Neural progenitor cell (in vitro differentiated cells): Measurements from ENCODE around the gene GPX6. TPM values are rescaled to one million over a fixed set of nuclear protein-coding genes. Genes with fewer than 3 reads are reported as not detected.

Experiments
- DNase-seq: peaks from one replicate; pipeline ENCODE4 v3.0.0-alpha.2; 2016; ENCODE audit warnings: low spot score
- H2AFZ ChIP-seq: fragments of 200-600 bp; sonication (generic); replicated peaks from 2 replicates; pipeline ENCODE4 v1.6.1; 2016; ENCODE audit warnings: antibody characterized with exemption
- H3F3A ChIP-seq: fragments of 200-600 bp; sonication (generic); 2 replicates; pipeline ENCODE4 v1.6.1; 2016; ENCODE audit warnings: antibody characterized with exemption, low read depth
- H3K27ac ChIP-seq: fragments of 200-600 bp; sonication (generic); 2 replicates; pipeline ENCODE4 v1.5.1; 2016; ENCODE audit warnings: mild to moderate bottlenecking
- H3K27me3 ChIP-seq: fragments of 200-600 bp; sonication (generic); 2 replicates; pipeline ENCODE4 v1.6.1; 2016; ENCODE audit warnings: mild to moderate bottlenecking, moderate library complexity
- H3K36me3 ChIP-seq: fragments of 200-600 bp; sonication (generic); 2 replicates; pipeline ENCODE4 v1.5.1; 2016
- H3K4me1 ChIP-seq: fragments of 200-600 bp; sonication (generic); 2 replicates; pipeline ENCODE4 v1.6.1; 2016; ENCODE audit warnings: mixed run types
- H3K4me2 ChIP-seq: fragments of 200-600 bp; sonication (generic); 2 replicates; pipeline ENCODE4 v1.6.1; 2016
- H3K4me3 ChIP-seq: fragments of 200-600 bp; sonication (generic); 2 replicates; pipeline ENCODE4 v1.5.1; 2016
- H3K79me2 ChIP-seq: fragments of 200-600 bp; sonication (generic); 2 replicates; pipeline ENCODE4 v1.6.1; 2016; ENCODE audit warnings: low read depth
- H3K9ac ChIP-seq: fragments of 200-600 bp; sonication (generic); 2 replicates; pipeline ENCODE4 v1.6.1; 2016
- H3K9me3 ChIP-seq: fragments of 200-600 bp; sonication (generic); 2 replicates; pipeline ENCODE4 v1.5.1; 2016; ENCODE audit warnings: low read depth
- H4K20me1 ChIP-seq: fragments of 200-600 bp; sonication (generic); 2 replicates; pipeline ENCODE4 v1.6.1; 2016; ENCODE audit warnings: low read depth
- H3K27ac Mint-ChIP-seq: 3 replicates; pipeline ENCODE4 v1.8.0; 2021; ENCODE audit warnings: mixed read lengths
- H3K27me3 Mint-ChIP-seq: 2 replicates; pipeline ENCODE4 v1.8.0; 2022; ENCODE audit warnings: low read depth, mild to moderate bottlenecking, inconsistent platforms, moderate library complexity, mixed read lengths; ENCODE audit not compliant: insufficient read depth
- H3K36me3 Mint-ChIP-seq: 3 replicates; pipeline ENCODE4 v1.8.0; 2021; ENCODE audit warnings: mixed read lengths
- H3K4me1 Mint-ChIP-seq: 3 replicates; pipeline ENCODE4 v1.8.0; 2021; ENCODE audit warnings: mixed read lengths
- H3K4me3 Mint-ChIP-seq: 3 replicates; pipeline ENCODE4 v1.8.0; 2021; ENCODE audit warnings: mild to moderate bottlenecking, moderate library complexity, mixed read lengths
- H3K9me3 Mint-ChIP-seq: 3 replicates; pipeline ENCODE4 v1.8.0; 2020; ENCODE audit warnings: mixed read lengths
- EZH2 ChIP-seq: fragments of 200-600 bp; sonication (generic); IDR thresholded peaks from 2 replicates; pipeline ENCODE4 v1.6.1; 2017; ENCODE audit warnings: antibody characterized with exemption, mild to moderate bottlenecking, moderate library complexity
- EZH2phosphoT487 ChIP-seq: fragments of 200-600 bp; sonication (generic); IDR thresholded peaks from 2 replicates; pipeline ENCODE4 v1.6.1; 2017; ENCODE audit warnings: antibody characterized with exemption
- total RNA-seq: library from RNA; depleted of rRNA; stranded (reverse); fragments of >200 nt; gene quantifications from 2 replicates; pipeline ENCODE4 v1.2.3, GENCODE V29; 2015; ENCODE audit warnings: low replicate concordance
- TF ChIP-seq, protein P1 (sequence below): fragments of 200-600 bp; sonication (generic); IDR thresholded peaks from 2 replicates; pipeline ENCODE4 v1.5.1; 2017; ENCODE audit warnings: antibody characterized with exemption, mild to moderate bottlenecking

The GPX6 gene
- total RNA-seq, 1 donor from 2014 or later, result not detected

DNA sequence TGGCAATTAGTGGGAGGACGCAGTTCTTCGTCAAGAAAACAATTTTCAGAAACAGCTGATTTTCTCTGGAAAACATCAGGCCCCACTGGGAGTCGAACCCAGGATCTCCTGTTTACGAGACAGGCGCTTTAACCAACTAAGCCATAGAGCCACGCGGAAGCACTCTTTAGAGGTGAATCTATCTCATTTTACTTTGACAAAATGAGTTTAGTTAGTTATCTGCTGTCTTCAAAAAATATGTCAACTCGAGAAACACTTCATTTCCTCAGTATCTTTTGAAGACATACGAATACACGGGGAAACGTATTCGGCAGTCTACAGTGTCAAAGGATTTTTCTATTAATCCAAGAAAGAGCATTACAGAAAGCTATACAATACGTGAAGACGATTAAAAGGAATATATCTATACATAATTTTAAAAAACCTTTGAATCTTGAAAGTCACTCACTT lies 26.7 kb downstream of the GPX6 start:
- H3K4me3 Mint-ChIP-seq, result peak overlapping the region; percentile 87
- no peaks in the 10 kb centered on the region for H3K36me3 Mint-ChIP-seq
- H3K9ac ChIP-seq, result no peak overlapping the region
- H3K27ac Mint-ChIP-seq, result peak overlapping the region; percentile 72
- peaks cover 8% of the 10 kb centered on the region for H3K27me3 Mint-ChIP-seq
- no peak overlapping the region for H3K27ac ChIP-seq
- peaks cover 4% of the 10 kb centered on the region for H3K4me1 ChIP-seq
- H3K79me2 ChIP-seq, result no peaks in the 10 kb centered on the region
- TF ChIP-seq, protein P1, sequence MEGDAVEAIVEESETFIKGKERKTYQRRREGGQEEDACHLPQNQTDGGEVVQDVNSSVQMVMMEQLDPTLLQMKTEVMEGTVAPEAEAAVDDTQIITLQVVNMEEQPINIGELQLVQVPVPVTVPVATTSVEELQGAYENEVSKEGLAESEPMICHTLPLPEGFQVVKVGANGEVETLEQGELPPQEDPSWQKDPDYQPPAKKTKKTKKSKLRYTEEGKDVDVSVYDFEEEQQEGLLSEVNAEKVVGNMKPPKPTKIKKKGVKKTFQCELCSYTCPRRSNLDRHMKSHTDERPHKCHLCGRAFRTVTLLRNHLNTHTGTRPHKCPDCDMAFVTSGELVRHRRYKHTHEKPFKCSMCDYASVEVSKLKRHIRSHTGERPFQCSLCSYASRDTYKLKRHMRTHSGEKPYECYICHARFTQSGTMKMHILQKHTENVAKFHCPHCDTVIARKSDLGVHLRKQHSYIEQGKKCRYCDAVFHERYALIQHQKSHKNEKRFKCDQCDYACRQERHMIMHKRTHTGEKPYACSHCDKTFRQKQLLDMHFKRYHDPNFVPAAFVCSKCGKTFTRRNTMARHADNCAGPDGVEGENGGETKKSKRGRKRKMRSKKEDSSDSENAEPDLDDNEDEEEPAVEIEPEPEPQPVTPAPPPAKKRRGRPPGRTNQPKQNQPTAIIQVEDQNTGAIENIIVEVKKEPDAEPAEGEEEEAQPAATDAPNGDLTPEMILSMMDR, result no peak
- no peak for TF ChIP-seq EZH2
- no peak for TF ChIP-seq EZH2phosphoT487
- no peaks in the 10 kb centered on the region for H3K9me3 ChIP-seq
- DNase-seq, result peak; percentile 70
- no peaks in the 10 kb centered on the region for H3K27me3 ChIP-seq
- peaks cover 29% of the 10 kb centered on the region for H3K4me1 Mint-ChIP-seq
- peak overlapping the region; percentile 71 for H2AFZ ChIP-seq
- no peaks in the 10 kb centered on the region for H3K9me3 Mint-ChIP-seq
- peak overlapping the region; percentile 83 for H3K4me2 ChIP-seq
- no peaks in the 10 kb centered on the region for H4K20me1 ChIP-seq
- H3K4me3 ChIP-seq, result peak overlapping the region; percentile 65
- peaks cover 7% of the 10 kb centered on the region for H3F3A ChIP-seq
- no peaks in the 10 kb centered on the region for H3K36me3 ChIP-seq

DNA sequence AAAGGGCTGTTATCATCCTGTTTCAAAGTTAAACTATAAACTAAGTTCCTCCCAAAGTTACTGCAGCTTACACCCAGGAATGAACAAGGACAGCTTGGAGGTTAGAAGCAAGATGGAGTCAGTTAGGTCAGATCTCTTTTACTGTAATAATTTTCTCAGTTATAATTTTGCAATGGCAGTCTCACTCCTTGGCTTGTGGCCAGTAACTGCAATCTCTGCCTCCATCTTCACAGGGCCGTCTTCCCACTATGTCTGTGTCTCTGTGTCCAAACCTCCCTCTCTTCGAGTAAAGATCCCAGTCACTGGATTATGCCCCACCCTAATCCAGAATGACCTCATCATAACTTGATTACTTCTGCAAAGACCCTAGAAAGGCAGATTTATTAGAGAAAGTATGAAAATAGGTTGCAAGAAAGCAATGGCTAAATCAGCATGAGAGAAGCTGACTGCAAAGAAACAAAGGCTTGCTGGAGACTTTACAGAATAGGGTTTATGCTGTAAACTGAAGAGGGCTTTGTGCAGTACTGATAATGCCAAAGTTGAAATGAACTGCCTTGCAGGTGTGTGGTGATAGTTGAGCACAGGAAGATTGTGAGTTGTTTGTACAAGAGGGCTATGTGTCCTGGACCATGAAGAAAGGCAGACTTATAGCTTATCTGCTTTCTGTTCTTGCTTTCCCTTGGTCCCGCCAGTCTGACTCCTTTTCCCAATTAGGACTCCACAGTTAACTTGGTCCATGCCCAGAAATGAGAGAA lies 28.4 kb downstream of the GPX6 start:
- Histone ChIP-seq H2AFZ (no peak overlapping the region), H4K20me1 (no peaks in the 10 kb centered on the region), H3K4me3 (no peak overlapping the region), H3K27me3 (peaks cover 13% of the 10 kb centered on the region), H3K27ac (no peak overlapping the region), H3K9me3 (no peaks in the 10 kb centered on the region), H3K4me1 (no peaks in the 10 kb centered on the region), H3K9ac (no peak overlapping the region), H3K36me3 (no peaks in the 10 kb centered on the region), H3K79me2 (no peaks in the 10 kb centered on the region), H3K4me2 (no peak overlapping the region), H3F3A (peaks cover 7% of the 10 kb centered on the region)
- peaks cover 22% of the 10 kb centered on the region for H3K4me1 Mint-ChIP-seq
- TF ChIP-seq, protein P1, result no peak
- TF ChIP-seq EZH2phosphoT487 (no peak), EZH2 (no peak)
- H3K36me3 Mint-ChIP-seq, result no peaks in the 10 kb centered on the region
- DNase-seq, result no peak
- H3K4me3 Mint-ChIP-seq, result no peak overlapping the region
- no peak overlapping the region for H3K27ac Mint-ChIP-seq
- H3K9me3 Mint-ChIP-seq, result no peaks in the 10 kb centered on the region
- peaks cover 8% of the 10 kb centered on the region for H3K27me3 Mint-ChIP-seq

DNA sequence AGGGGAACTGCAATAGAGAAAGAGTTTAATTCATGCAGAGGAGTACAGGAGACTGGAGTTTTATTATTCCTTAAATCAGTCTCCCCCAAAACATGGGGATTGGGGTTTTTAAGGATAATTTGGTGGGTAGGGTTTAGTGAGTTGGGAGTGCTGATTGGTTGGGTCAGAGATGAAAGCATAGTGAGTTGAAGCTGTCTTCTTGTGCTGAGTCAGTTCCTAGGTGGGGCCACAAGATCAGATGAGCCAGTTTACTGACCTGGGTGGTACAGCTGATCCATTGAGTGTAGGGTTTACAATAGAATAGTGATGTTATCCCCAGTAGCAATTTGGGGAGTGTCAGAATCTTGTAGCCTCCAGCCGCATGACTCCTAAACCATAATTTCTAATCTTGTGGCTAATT lies 29.1 kb downstream of the GPX6 start:
- no peaks in the 10 kb centered on the region for H3K36me3 Mint-ChIP-seq
- peaks cover 8% of the 10 kb centered on the region for H3K27me3 Mint-ChIP-seq
- Histone ChIP-seq H3K27ac (no peak overlapping the region), H3K4me2 (no peak overlapping the region), H3K27me3 (peaks cover 19% of the 10 kb centered on the region), H3K4me1 (no peaks in the 10 kb centered on the region), H3K9ac (no peak overlapping the region), H3K4me3 (no peak overlapping the region), H3F3A (peaks cover 7% of the 10 kb centered on the region), H3K9me3 (no peaks in the 10 kb centered on the region), H3K79me2 (no peaks in the 10 kb centered on the region), H2AFZ (no peak overlapping the region), H4K20me1 (no peaks in the 10 kb centered on the region), H3K36me3 (no peaks in the 10 kb centered on the region)
- no peak overlapping the region for H3K27ac Mint-ChIP-seq
- TF ChIP-seq EZH2phosphoT487 (no peak), EZH2 (no peak)
- TF ChIP-seq, protein P1, result no peak
- H3K9me3 Mint-ChIP-seq, result no peaks in the 10 kb centered on the region
- no peak overlapping the region for H3K4me3 Mint-ChIP-seq
- no peak for DNase-seq
- peaks cover 16% of the 10 kb centered on the region for H3K4me1 Mint-ChIP-seq
